ENCODE measurements around the gene TGFBR3.

GRCh38 chr1:91757763-91758460 lies 128.0 kb downstream of the TGFBR3 start:
- TF ChIP-seq EZH2 (IDR thresholded peaks at IDR 0.05; ENCODE audit: borderline replicate concordance, low read depth, low read length, poor library complexity, severe bottlenecking): no peak
- no peak for TF ChIP-seq CTCF (conservative IDR thresholded peaks at IDR 0.05; ENCODE audit: low read depth, low read length)

All from A673 (cell line).